HG02885 (cell line): ENCODE measurements around the gene BUB3.

Source experiments
- ATAC-seq: cut with Tn5 transposase; IDR thresholded peaks from one replicate; pipeline ENCODE4 v1.9.1; 2021; ENCODE audit warnings: mild to moderate bottlenecking; ENCODE audit not compliant: unreplicated experiment, poor library complexity

BUB3 gene

DNA sequence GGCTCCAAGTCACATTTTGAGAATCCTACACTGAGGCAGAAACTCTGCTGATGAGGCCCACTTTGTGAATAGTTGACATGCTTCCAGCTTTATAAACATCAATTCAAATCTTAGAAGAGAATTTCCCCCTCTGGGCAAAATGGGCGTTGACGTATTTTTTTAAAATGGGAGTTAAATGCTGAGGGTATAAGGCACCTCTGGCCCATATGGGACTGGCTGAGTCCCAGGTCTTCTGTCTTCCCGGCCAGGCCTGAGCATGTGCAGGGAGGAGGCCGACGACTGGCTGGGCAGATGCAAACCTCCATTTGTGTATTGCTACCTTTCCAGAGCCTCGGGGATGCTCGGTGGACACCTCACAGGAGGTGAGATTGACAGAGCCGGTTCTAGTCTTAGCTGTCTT, 37.7 kb downstream of the BUB3 start:
- no peak for ATAC-seq

DNA sequence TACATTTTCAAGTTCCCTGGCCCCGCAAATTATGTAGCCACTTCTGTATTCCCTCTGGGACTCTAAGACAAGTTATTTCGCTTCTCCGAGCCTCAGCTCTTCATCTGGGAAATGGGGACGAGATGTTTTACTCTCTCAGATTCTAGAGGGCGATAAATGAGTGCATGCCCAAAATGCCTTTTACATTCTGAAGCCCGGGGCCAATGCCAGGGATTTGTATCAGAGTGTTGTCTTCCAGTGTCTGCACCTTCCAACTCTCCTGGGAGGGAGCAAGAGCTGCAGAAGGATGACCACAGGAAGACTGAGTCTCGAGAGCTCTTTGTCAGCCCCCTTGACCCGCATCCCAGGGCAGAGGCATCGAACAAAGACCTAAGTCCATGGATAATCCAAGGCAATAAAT, 39.9 kb downstream of the BUB3 start:
- ATAC-seq = no peak

GRCh38 chr10:123200531-123200930, 46.3 kb downstream of the BUB3 start:
- ATAC-seq = no peak

GRCh38 chr10:123202506-123202905, 48.3 kb downstream of the BUB3 start:
- no peak for ATAC-seq

DNA sequence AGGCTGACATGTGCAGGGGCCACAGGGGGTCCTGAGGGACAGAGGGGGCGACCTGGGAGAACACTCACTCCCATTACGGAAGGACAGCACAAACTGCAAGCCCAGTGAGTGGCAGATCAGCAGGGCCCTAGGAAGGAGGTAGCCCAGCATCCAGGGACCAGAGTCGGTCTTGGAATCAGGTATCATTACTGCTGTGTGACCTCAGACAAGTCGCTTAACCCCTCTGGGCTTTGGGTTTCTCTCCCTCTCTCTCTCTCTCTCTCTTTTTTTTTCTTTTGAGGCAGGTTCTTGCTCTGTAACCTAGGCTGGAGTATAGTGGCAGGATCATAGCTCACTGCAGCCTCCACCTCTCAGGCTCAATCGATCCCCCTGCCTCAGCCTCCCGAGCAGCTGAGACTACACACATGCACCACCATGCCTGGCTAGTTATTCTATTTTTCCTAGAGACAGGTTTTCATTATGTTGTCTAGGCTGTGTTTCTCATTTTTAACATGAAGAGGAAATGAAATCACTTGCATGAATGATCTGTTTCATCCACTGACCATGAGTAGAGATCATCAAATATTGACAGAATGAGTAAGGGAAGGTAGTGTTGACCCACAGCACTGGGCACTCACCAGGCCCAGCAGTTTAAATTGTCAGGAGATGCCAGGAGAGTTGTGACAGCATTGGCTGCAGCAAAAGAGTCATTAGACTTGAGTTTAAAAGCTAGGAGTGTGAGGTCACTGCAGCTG, 49.4 kb downstream of the BUB3 start:
- no peak for ATAC-seq

GRCh38 chr10:123204127-123204461, 49.9 kb downstream of the BUB3 start:
- ATAC-seq = no peak

DNA sequence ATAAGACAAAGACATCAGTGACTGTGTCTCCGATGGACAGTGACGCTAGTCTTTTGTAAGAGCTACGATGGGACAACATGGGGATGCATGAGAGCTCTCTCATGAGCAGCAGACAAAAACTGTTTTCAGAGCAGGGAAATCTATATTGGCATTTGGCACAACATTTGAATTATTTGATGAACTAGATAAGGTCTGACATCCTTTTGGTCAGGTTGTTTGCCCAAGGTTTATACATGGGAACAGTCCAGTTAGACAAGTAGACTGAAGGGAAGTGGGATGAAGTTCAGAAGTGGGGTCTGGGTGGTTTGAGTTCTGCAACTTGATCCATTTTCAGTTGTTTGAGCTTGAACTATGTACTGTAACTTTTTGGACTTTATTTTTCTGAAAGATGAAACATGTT, 50.8 kb downstream of the BUB3 start:
- ATAC-seq = no peak

DNA sequence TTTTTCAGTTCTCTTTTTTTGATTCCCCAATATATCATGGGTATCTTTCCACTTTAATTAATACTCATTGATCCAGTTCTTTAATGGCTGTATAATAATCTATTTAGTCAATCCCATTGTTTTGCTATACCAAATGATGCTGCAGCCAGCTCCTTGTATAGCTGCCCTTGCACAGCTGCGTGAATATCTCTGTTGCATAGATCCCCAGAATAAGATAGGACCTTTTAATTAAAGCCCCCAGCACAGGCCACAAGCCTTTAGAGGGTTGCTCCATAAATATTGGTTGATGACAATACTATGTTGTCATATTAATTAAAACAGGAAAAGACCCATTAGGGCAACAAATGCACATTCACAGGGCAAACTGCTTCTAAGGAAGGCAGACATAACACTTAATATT, 57.9 kb downstream of the BUB3 start:
- ATAC-seq = no peak

- no peak for ATAC-seq
Observed at GRCh38 chr10:123212640-123213039, 58.4 kb downstream of the BUB3 start.

- ATAC-seq = no peak
Observed at GRCh38 chr10:123213192-123213591, 59.0 kb downstream of the BUB3 start.
